Panc1 (cell line): ENCODE measurements around the gene CKLF. TPM values are rescaled to one million over a fixed set of nuclear protein-coding genes. Genes with fewer than 3 reads are reported as not detected.

Experiments
- ATAC-seq: fragments of 200-7000 bp; cut with Tn5 transposase; 2 replicates; pipeline ENCODE4 v1.9.1; 2020; ENCODE audit warnings: mild to moderate bottlenecking, moderate library complexity
- BruUV-seq: library from RNA; stranded (reverse); fragments of 400-500 nt; replicated peaks from 2 replicates; lab custom pipeline; 2021; lab: Mats Ljungman, UMichigan
- CTCF ChIA-PET: fragments of 300-600 bp; sonication (Branson Sonifier 250); formaldehyde crosslinking; loops from one replicate; lab custom pipeline; 2022; ENCODE audit warnings: antibody characterized with exemption; lab: Charles Lee
- POLR2A ChIA-PET: fragments of 300-600 bp; sonication (Branson Sonifier 250); formaldehyde crosslinking; loops from one replicate; lab custom pipeline; 2022; ENCODE audit warnings: antibody characterized with exemption; lab: Charles Lee
- DNase-seq: peaks from one replicate; pipeline ENCODE4 v3.0.0-alpha.2; 2010; ENCODE audit warnings: low read depth, low spot score
- H3K27ac ChIP-seq: 2 replicates; pipeline ENCODE4 v1.5.1; 2011; ENCODE audit warnings: mild to moderate bottlenecking, low read length, inconsistent platforms
- H3K27me3 ChIP-seq: fragments of 200-500 bp; sonication (Bioruptor generic); 2 replicates; pipeline ENCODE4 v1.6.0; 2014; ENCODE audit warnings: low read length, inconsistent platforms; ENCODE audit not compliant: control insufficient read depth, insufficient read depth
- H3K36me3 ChIP-seq: fragments of 200-500 bp; sonication (Bioruptor generic); 2 replicates; pipeline ENCODE4 v1.5.1; 2014; ENCODE audit warnings: inconsistent platforms, mild to moderate bottlenecking, low read length, moderate library complexity; ENCODE audit not compliant: control insufficient read depth, insufficient read depth
- H3K4me1 ChIP-seq: 2 replicates; pipeline ENCODE4 v1.5.1; 2011; ENCODE audit warnings: inconsistent platforms, mild to moderate bottlenecking, low read length, moderate library complexity; ENCODE audit not compliant: control insufficient read depth, insufficient read depth
- H3K4me3 ChIP-seq, 2 experiments: 2 replicates each; pipeline ENCODE4 v1.5.1; 2011 to 2012; ENCODE audit warnings: low read depth in 2 of 2, low read length in 2 of 2, mild to moderate bottlenecking in 2 of 2, inconsistent platforms in 1 of 2, moderate library complexity in 1 of 2
- H3K9me3 ChIP-seq: fragments of 200-500 bp; sonication (Bioruptor generic); 2 replicates; pipeline ENCODE4 v1.5.1; 2014; ENCODE audit warnings: low read depth, mild to moderate bottlenecking, inconsistent platforms, low read length, moderate library complexity; ENCODE audit not compliant: control insufficient read depth, insufficient read depth
- CTCF ChIP-seq: fragments of 450-650 bp; IDR thresholded peaks from 2 replicates; pipeline ENCODE4 v1.5.1; 2017; ENCODE audit warnings: mild to moderate bottlenecking
- POLR2AphosphoS5 ChIP-seq: IDR thresholded peaks from 2 replicates; pipeline ENCODE4 v1.6.1; 2012; ENCODE audit warnings: mild to moderate bottlenecking, low read depth, low read length, moderate library complexity
- REST ChIP-seq, 2 experiments: IDR thresholded peaks; 2 replicates each; pipeline ENCODE4 v1.6.1; 2011 to 2012; ENCODE audit warnings: low read depth in 2 of 2, control low read depth in 1 of 2, low read length in 1 of 2, mild to moderate bottlenecking in 1 of 2, moderate library complexity in 1 of 2; ENCODE audit not compliant: insufficient read depth in 1 of 2
- SIN3A ChIP-seq: IDR thresholded peaks from 2 replicates; pipeline ENCODE4 v1.6.1; 2012; ENCODE audit warnings: low read depth, mild to moderate bottlenecking, low read length, moderate library complexity, borderline replicate concordance; ENCODE audit not compliant: insufficient read depth
- TCF7L2 ChIP-seq: IDR thresholded peaks from 2 replicates; pipeline ENCODE4 v1.6.1; 2011; ENCODE audit warnings: mild to moderate bottlenecking, low read depth, low read length, inconsistent platforms
- in situ Hi-C: cut with HindIII; loops from 2 replicates; pipeline ENCODE4 v1.10.0; 2016; ENCODE audit warnings: low sequenced_read_pairs, low pct_unique_long_range_greater_than_20kb
- intact Hi-C: fragments of 100-400 bp; cut with micrococcal nuclease; formaldehyde crosslinking; loops from one replicate; pipeline ENCODE4 v1.10.0; 2022; ENCODE audit not compliant: unreplicated experiment
- total RNA-seq: library from RNA; stranded (reverse); gene quantifications from one replicate; pipeline ENCODE4 v1.2.1, GENCODE V29; 2021; ENCODE audit not compliant: unreplicated experiment

Gene CKLF
- total RNA-seq, 1 experiment from 2014 or later = 88.1 TPM

- Histone ChIP-seq H3K36me3 (peaks cover 6% of the 10 kb centered on the region; the same call in 1 of the 2 replicates), H3K27ac (no peak overlapping the region), H3K4me1 (no peaks in the 10 kb centered on the region; the same call in 1 of the 2 replicates), H3K9me3 (no peaks in the 10 kb centered on the region), H3K4me3 (no peak overlapping the region), H3K27me3 (no peaks in the 10 kb centered on the region)
- ATAC-seq = no peak
- in situ Hi-C loops (no loop called here), intact Hi-C loops (no loop called here)
- CTCF ChIA-PET = no interaction called here
- TF ChIP-seq CTCF = no peak
- TF ChIP-seq TCF7L2 = no peak
- TF ChIP-seq POLR2AphosphoS5 = no peak
- no peak for TF ChIP-seq SIN3A
- TF ChIP-seq REST (IDR thresholded peaks at IDR 0.05; ENCODE audit: insufficient read depth in 1 of 2, low read depth in 2 of 2, low read length in 1 of 2) = no peak
- BruUV-seq = no TSS peak
- no peak for DNase-seq
- POLR2A ChIA-PET = no interaction called here
Observed at GRCh38 chr16:66568355-66568754, 16.0 kb downstream of the CKLF start.

- CTCF ChIA-PET = no interaction called here
- no peak for ATAC-seq
- intact Hi-C loops (no loop called here), in situ Hi-C loops (no loop called here)
- Histone ChIP-seq H3K9me3 (no peaks in the 10 kb centered on the region), H3K27me3 (no peaks in the 10 kb centered on the region), H3K27ac (no peak overlapping the region), H3K4me1 (no peaks in the 10 kb centered on the region; the same call in 1 of the 2 replicates), H3K4me3 (no peak overlapping the region), H3K36me3 (no peaks in the 10 kb centered on the region)
- POLR2A ChIA-PET = no interaction called here
- no peak for DNase-seq
- no TSS peak for BruUV-seq
- TF ChIP-seq POLR2AphosphoS5 (no peak), TCF7L2 (no peak), SIN3A (no peak), CTCF (no peak), REST (IDR thresholded peaks at IDR 0.05; ENCODE audit: insufficient read depth in 1 of 2, low read depth in 2 of 2, low read length in 1 of 2) (no peak)
Observed at GRCh38 chr16:66569131-66569530, 16.8 kb downstream of the CKLF start.
